GM12865 (cell line): Measurements from ENCODE around the gene SLCO4A1.

ENCODE experiments used
- DNase-seq: peaks from one replicate; pipeline ENCODE4 v3.0.0; 2010; ENCODE audit warnings: low read depth
- H3K4me3 ChIP-seq: 2 replicates; pipeline ENCODE4 v1.5.1; 2011; ENCODE audit warnings: mild to moderate bottlenecking, low read depth, low read length, control low read depth
- TF ChIP-seq, protein P1 (sequence below): IDR thresholded peaks from 2 replicates; pipeline ENCODE4 v1.5.1; 2011; ENCODE audit warnings: low read length, control low read depth, low read depth, inconsistent platforms; ENCODE audit not compliant: insufficient read depth; ENCODE audit errors: missing control alignments

SLCO4A1 gene

DNA sequence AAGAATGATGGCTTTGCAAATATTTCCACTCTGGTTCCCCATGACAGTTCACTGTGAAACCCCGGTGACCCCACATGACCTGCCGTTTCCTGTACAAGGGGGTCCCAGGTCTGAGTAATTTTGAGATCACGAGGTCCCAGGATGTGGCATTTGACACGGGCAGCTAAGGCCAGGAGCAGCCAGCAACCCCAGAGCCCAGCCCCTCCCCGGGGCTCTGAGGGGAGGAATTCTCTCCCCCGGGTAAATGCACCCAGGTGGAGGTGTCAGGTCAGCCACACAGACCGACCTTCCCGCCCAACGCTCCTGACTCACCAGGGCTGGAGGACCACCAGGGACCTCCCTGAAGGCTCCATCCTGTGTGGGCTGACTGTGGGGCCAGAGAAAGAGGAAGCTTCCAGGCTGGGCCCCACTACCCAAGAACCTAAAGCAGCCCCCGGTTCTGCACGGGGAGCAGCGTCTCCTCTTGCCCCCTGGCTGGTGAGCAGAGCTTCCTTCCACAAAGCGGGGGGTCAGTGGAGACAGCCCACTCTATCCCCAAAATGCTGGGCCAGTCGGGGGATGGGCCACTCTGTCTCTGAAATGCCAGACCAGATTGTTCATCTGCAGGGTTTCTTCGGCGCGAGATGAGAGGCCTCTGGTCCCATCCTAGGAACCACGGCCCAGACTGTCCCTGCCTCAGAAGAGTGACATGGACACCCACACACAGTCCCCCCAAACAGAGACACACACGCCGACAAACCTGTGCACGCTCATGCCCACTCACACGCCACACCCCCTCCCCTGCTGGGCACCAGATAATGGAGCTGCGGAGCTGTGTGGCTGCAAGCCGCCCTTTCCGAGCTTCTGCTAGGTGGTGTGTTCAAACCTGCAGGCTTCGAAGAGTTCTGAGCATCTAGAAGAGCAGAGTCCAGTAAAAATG lies 23.4 kb upstream of the SLCO4A1 start:
- peak overlapping the region; percentile 37 for H3K4me3 ChIP-seq
- TF ChIP-seq, protein P1, sequence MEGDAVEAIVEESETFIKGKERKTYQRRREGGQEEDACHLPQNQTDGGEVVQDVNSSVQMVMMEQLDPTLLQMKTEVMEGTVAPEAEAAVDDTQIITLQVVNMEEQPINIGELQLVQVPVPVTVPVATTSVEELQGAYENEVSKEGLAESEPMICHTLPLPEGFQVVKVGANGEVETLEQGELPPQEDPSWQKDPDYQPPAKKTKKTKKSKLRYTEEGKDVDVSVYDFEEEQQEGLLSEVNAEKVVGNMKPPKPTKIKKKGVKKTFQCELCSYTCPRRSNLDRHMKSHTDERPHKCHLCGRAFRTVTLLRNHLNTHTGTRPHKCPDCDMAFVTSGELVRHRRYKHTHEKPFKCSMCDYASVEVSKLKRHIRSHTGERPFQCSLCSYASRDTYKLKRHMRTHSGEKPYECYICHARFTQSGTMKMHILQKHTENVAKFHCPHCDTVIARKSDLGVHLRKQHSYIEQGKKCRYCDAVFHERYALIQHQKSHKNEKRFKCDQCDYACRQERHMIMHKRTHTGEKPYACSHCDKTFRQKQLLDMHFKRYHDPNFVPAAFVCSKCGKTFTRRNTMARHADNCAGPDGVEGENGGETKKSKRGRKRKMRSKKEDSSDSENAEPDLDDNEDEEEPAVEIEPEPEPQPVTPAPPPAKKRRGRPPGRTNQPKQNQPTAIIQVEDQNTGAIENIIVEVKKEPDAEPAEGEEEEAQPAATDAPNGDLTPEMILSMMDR = no peak
- peak; percentile 84 for DNase-seq

DNA sequence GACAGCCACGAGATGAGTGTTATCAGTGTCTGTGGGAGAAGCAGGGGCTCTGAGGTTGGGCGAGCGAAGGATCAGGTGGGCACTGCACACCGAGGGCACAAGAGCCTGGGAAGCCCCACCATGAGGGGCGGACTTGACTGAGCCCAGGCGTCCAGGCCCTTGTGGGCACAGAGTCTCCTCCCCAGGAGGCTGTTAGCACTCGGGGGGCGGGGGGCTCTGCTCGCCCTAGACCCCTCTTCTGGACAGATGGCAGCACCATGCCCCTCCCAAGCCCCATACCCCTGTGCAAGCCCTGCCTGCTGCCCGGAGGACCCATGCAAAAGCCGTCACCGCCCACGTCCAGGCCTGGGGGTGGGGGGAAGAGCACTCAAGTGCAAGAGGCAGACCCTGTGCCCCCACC lies 21.7 kb upstream of the SLCO4A1 start:
- H3K4me3 ChIP-seq = no peak overlapping the region
- DNase-seq = no peak
- TF ChIP-seq, protein P1 = no peak

DNA sequence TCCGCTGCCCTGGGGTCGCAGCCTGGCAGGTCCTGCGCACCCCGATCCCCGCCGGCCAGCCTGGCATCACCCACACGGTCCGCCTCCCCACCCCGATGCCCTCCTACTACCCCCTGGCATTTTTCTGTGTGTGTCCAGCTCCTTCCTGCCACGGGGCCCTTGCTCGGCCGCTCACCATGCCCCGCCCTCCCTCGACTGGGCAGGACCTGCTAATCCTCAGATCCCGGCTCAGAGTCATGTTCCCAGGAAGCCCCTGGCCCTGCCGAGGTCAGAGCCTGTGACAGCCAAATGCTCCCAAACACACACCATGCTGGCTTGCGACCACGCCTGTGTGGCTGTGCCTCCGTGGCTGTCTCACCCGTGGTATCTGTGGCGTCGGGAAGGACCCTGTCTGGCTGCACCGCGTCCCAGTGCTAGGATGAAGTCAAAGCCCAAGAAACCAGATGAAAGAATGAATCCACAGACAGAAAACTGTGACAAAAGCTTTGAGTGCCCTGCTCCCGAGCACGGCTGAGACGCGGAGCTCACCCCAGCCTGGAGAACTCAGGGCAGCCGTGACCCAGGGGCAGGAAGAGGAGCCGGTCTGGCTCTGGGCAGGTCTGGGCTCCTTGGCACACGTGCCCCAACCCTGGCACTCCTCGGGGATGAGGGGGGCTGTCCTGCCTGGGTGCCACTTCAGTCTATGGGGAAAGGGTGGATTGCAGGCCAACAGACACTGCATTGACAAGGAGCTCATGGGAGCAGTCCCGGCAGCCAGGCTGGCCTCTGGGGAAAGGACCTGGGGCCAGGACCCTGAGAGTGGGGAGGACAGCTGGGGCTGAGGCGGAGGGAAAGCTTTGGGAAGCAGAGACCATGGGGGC lies 20.8 kb upstream of the SLCO4A1 start:
- DNase-seq = no peak
- H3K4me3 ChIP-seq = no peak overlapping the region
- TF ChIP-seq, protein P1 = no peak

DNA sequence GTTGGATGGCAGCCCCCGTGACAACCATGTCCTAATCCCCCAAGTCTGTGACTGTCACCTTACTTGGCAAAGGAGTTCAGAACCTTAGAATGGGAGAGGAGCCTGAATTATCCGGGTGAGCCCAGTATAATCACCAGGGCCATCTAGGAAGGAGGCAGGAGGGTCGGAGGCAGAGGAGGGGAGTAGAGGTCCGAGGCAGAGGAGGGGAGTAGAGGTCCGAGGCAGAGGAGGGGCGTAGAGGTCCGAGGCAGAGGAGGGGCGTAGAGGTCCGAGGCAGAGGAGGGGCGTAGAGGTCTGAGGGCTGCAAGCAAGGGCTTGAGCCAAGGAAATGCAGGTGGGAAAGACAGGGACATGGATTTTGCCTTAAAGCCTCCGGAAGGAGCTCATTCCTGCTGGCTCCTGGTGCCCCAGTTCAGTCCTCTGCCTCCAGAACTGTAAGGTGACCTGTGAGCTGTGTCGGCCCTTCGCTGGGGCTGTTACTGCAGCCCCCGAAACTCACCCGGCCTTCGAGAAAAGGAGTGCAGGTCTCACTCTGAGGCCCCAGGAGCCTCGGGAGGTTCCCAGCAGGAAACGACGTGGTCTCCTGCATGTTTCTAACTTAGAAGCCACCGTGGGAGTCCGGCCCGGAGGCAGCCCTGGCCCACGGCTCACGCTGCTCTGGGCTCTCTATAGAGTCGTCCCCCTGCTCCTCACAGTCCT lies 20.0 kb upstream of the SLCO4A1 start:
- no peak overlapping the region for H3K4me3 ChIP-seq
- TF ChIP-seq, protein P1 = no peak
- DNase-seq = no peak

DNA sequence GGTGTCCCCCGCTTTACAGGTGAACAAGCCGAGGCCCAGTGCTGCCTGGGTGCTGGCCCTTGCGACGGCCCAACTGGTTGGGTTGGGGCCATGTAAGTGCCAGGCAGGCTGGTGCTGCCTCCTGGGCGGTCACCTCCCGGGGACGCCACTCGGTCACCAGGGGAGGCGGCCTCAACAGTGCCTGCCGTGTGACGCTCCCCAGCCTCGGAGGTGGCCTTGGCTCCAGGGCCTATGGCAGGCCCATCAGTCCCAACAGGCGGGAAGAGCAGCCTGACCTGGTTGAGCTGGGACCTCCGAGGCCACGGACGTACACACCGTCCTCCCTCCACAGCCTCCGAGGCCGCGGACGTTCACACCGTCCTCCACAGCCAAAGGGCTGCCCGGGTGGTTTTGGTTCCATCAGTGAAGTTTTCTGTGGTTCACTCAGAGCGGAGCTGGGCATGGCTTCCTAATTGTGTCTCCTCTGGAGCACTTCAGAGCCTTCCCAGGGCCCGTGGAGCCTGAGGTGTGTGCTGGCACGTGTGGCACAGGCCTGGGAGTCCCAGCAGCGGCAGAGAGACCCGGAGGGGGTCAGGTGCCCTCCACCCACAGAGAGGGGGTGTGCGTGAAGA lies 19.3 kb upstream of the SLCO4A1 start:
- TF ChIP-seq, protein P1 = no peak
- H3K4me3 ChIP-seq = peak overlapping the region; percentile 51; the same call in 1 of the 2 replicates
- no peak for DNase-seq
